ENCODE data around the gene PIM2. TPM values are rescaled to one million over a fixed set of nuclear protein-coding genes. Genes with fewer than 3 reads are reported as not detected.
A peak's percentile ranks its signal among the peaks of the same experiment; 100 is the strongest.

The PIM2 gene
- total RNA-seq, 1 experiment from 2014 or later, result 15.6 TPM

DNA sequence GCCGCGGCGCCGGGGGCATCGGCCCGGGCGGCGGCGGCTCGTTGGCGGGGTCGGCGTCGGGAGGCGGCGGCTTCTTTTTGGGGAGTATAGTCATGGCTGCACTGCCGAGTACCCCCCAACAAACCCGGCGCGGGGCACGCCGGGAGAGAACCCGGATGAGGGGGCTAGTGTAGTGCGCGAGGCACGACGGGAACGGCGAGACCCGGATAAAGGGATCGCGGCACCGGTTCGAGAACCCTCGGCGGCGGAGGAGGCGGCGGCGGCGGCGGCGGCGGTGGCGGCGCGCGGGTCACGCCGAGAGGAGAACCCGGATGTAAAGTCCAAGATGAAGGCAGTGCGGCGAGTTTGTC is 38.6 kb upstream of the PIM2 start, which contains the start of gene OTUD5:
OTUD5 (minus strand) TSS at position 131 of the 350 bp plus-strand sequence; CDS start at position 94, 37 bp downstream.
- Histone ChIP-seq H2AFZ (ENCODE audit: low read depth, low read length, poor library complexity, severe bottlenecking) (no peak within 1 kb of the TSS), H3K27me3 (ENCODE audit: insufficient read depth, low read length) (no peaks in the 10 kb centered on the region), H3K36me3 (ENCODE audit: control insufficient read depth in 1 of 2, insufficient read depth in 2 of 2, low read length in 2 of 2) (peaks cover 7 to 14% of the 10 kb centered on the region in 2 experiments; a peak in 2 of 4 replicates), H3K4me1 (ENCODE audit: control insufficient read depth in 1 of 2, insufficient read depth in 2 of 2, low read length in 2 of 2) (peaks cover 11 to 18% of the 10 kb centered on the region in 2 experiments), H3K27ac (ENCODE audit: low read depth, low read length) (peak within 1 kb of the TSS; percentile 93), H4K20me1 (ENCODE audit: insufficient read depth) (no peaks in the 10 kb centered on the region), H3K9ac (ENCODE audit: low read length) (peak within 1 kb of the TSS; percentile 90), H3K79me2 (ENCODE audit: insufficient read depth, low read length) (peaks cover 47% of the 10 kb centered on the region), H3K9me2 (ENCODE audit: insufficient read depth) (no peaks in the 10 kb centered on the region), H3K4me3 (replicated peaks in 1 of 2; ENCODE audit: low read depth in 1 of 2, low read length in 2 of 2) (peak within 1 kb of the TSS; percentile 76 to 77), H3K4me2 (ENCODE audit: low read length) (peak within 1 kb of the TSS; percentile 84), H3K9me3 (ENCODE audit: control insufficient read depth in 1 of 2, insufficient read depth in 1 of 2, low read depth in 1 of 2, low read length in 2 of 2) (no peaks in the 10 kb centered on the region)
- intact Hi-C loops (cut with micrococcal nuclease), result loop anchor here (2.0 kb wide), 1 partner anchor 39 kb away; the partner anchor contains the start of gene PIM2
- ATAC-seq (peak; percentile 55), DNase-seq (ENCODE audit: low read depth, low spot score) (no peak)
- ChIA-PET POLR2A (interaction anchor here (1.3 to 1.6 kb wide), 3 partner anchors 16 to 82 kb away, joined by 3 to 4 read pairs (median 4); partner anchors contain the start of genes PQBP1 and TIMM17B), RAD21 (ENCODE audit: low non-redundant PET in 1 of 2, low total read pairs in 2 of 2, uncharacterized antibody in 2 of 2, unreplicated experiment in 2 of 2) (no interaction called here), CTCF (no interaction called here)
- no TSS peak for BruUV-seq (replicated peaks)
- TF ChIP-seq SP1 (IDR thresholded peaks at IDR 0.05; ENCODE audit: low read depth) (no peak), FOSL1 (IDR thresholded peaks at IDR 0.05; ENCODE audit: low read depth) (no peak), ZFX (IDR thresholded peaks at IDR 0.05) (no peak), ZNF274 (IDR thresholded peaks at IDR 0.05; ENCODE audit: low read depth, low read length) (no peak), POLR2AphosphoS5 (IDR thresholded peaks at IDR 0.05; ENCODE audit: low read depth, low read length) (peak; percentile 50), TCF7L2 (IDR thresholded peaks at IDR 0.05; ENCODE audit: borderline replicate concordance, extremely low read depth, insufficient read depth, insufficient read length) (no peak), POLR2A (IDR thresholded peaks at IDR 0.05; ENCODE audit: borderline replicate concordance, extremely low read depth, insufficient read depth, insufficient read length) (no peak)

DNA sequence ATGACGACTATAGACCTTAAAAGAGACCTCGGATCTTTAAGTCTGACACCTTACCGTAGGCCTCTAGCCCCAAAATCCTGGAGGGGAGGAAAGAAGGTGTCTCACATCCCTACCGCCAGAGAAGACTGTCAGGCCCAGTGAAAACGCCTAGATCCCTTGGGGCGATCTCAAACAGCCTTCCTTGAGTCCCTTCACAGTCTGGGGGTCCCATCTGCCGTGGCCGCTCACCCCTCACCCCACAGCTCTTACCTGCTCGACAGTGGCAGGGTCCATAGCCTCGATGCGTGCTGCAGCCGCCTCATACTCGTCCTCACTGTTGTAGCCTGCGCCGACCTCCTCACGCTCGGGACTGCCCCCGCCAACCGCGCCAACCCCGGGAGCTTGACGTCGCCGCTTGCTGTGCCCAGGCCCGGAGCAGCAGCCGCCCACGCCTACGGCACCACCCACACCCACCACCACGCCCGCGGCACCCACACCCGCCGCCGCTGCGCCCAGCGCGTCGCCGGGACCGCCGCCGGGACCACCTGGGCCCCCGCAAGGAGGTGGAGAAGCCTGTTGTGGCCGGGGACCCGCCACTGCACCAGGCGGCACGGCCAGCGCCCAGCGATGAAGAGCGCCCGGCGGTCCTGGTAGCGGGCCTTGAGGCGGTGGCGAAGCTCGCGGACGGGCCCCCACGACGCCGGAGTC is 38.0 kb upstream of the PIM2 start:
- DNase-seq (ENCODE audit: low read depth, low spot score), result no peak
- H3K4me2 ChIP-seq (ENCODE audit: low read length), result peak overlapping the region; percentile 84
- CTCF ChIA-PET, result no interaction called here
- H3K9ac ChIP-seq (ENCODE audit: low read length), result peak overlapping the region; percentile 90
- no peaks in the 10 kb centered on the region for H3K9me2 ChIP-seq (ENCODE audit: insufficient read depth)
- H3K4me1 ChIP-seq (ENCODE audit: control insufficient read depth in 1 of 2, insufficient read depth in 2 of 2, low read length in 2 of 2), result peaks cover 11 to 18% of the 10 kb centered on the region in 2 experiments
- no peaks in the 10 kb centered on the region for H3K27me3 ChIP-seq (ENCODE audit: insufficient read depth, low read length)
- RAD21 ChIA-PET (ENCODE audit: low non-redundant PET in 1 of 2, low total read pairs in 2 of 2, uncharacterized antibody in 2 of 2, unreplicated experiment in 2 of 2), result no interaction called here
- TF ChIP-seq ZFX (IDR thresholded peaks at IDR 0.05) (0 out of 2 replicates have a peak, but pooled peaks have one; percentile 23), EZH2phosphoT487 (IDR thresholded peaks at IDR 0.05; ENCODE audit: borderline replicate concordance) (no peak)
- H3K36me3 ChIP-seq (ENCODE audit: control insufficient read depth in 1 of 2, insufficient read depth in 2 of 2, low read length in 2 of 2), result peaks cover 7 to 14% of the 10 kb centered on the region in 2 experiments; a peak in 2 of 4 replicates
- peak overlapping the region; percentile 76 to 77 for H3K4me3 ChIP-seq (replicated peaks in 1 of 2; ENCODE audit: low read depth in 1 of 2, low read length in 2 of 2)
- intact Hi-C loops (cut with micrococcal nuclease), result loop anchor here (2.0 kb wide), 1 partner anchor 38 kb away; the partner anchor contains the start of gene PIM2
- BruUV-seq (replicated peaks), result no TSS peak
- H3K27ac ChIP-seq (ENCODE audit: low read depth, low read length), result peak overlapping the region; percentile 93
- ATAC-seq, result peak; percentile 1; the same call in 1 of the 2 replicates
- H4K20me1 ChIP-seq (ENCODE audit: insufficient read depth), result no peaks in the 10 kb centered on the region
- H3K9me3 ChIP-seq (ENCODE audit: control insufficient read depth in 1 of 2, insufficient read depth in 1 of 2, low read depth in 1 of 2, low read length in 2 of 2), result no peaks in the 10 kb centered on the region
- POLR2A ChIA-PET, result no interaction called here
- H2AFZ ChIP-seq (ENCODE audit: low read depth, low read length, poor library complexity, severe bottlenecking), result no peak overlapping the region
- H3K79me2 ChIP-seq (ENCODE audit: insufficient read depth, low read length), result peaks cover 53% of the 10 kb centered on the region
